Gastrocnemius medialis (tissue), 4 donors: ENCODE measurements around the gene ULBP2.

Experiments used
- POLR2A ChIP-seq, 2 donors: fragments of 450-650 bp; IDR thresholded peaks; one replicate each; pipeline ENCODE4 v1.6.1; 2017; ENCODE audit warnings: antibody characterized with exemption in 2 of 2, mild to moderate bottlenecking in 2 of 2, moderate library complexity in 2 of 2
- TF ChIP-seq, protein P1 (sequence below), 5 experiments: fragments of 450-650 bp in 3 of 5; fragments of 200-600 bp in 2 of 5; sonication (generic) in 2 of 5; IDR thresholded peaks in 4 of 5; conservative IDR thresholded peaks in 1 of 5; 1 replicate in 4 of 5; 2 replicates in 1 of 5; pipeline ENCODE4 v1.5.1; 2016 to 2019; ENCODE audit warnings: antibody characterized with exemption in 5 of 5, mild to moderate bottlenecking in 3 of 5, moderate library complexity in 3 of 5

GRCh38 chr6:149936743-149937142 lies 5.1 kb upstream of the ULBP2 start:
- no peak for TF ChIP-seq POLR2A (IDR thresholded peaks at IDR 0.05)
- TF ChIP-seq, protein P1, sequence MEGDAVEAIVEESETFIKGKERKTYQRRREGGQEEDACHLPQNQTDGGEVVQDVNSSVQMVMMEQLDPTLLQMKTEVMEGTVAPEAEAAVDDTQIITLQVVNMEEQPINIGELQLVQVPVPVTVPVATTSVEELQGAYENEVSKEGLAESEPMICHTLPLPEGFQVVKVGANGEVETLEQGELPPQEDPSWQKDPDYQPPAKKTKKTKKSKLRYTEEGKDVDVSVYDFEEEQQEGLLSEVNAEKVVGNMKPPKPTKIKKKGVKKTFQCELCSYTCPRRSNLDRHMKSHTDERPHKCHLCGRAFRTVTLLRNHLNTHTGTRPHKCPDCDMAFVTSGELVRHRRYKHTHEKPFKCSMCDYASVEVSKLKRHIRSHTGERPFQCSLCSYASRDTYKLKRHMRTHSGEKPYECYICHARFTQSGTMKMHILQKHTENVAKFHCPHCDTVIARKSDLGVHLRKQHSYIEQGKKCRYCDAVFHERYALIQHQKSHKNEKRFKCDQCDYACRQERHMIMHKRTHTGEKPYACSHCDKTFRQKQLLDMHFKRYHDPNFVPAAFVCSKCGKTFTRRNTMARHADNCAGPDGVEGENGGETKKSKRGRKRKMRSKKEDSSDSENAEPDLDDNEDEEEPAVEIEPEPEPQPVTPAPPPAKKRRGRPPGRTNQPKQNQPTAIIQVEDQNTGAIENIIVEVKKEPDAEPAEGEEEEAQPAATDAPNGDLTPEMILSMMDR (IDR thresholded peaks at IDR 0.05 in 4 of 5, conservative IDR thresholded peaks at IDR 0.05 in 1 of 5), result no peak
